ENCODE measurements around the gene BAIAP3.
A peak's percentile ranks its signal among the peaks of the same experiment; 100 is the strongest.

Gene BAIAP3

DNA sequence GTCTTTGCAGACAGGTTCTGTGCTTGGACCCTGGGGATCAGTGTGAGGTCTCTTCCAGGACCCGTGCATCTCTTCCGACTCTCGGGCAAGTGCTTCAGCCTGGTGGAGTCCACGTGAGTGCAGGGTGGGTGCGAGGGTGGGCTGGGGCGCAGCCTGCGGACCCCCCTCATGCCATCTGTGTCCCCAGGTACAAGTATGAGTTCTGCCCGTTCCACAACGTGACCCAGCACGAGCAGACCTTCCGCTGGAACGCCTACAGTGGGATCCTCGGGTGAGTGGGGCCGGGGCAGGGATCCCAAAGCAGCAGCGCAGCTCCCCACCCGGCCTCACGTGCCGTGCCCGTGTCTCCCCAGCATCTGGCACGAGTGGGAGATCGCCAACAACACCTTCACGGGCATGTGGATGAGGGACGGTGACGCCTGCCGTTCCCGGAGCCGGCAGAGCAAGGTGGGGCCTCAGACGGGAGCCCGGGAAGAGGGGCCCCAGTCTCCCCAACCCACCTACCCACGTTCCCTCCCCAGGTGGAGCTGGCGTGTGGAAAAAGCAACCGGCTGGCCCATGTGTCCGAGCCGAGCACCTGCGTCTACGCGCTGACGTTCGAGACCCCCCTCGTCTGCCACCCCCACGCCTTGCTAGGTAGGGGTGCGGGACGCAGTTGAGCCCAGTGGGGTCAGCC is 28.4 kb downstream of the BAIAP3 start:
- no peaks in the 10 kb centered on the region for H3K27me3 ChIP-seq (ENCODE audit: low read depth)
- in situ Hi-C loops (cut with MboI; ENCODE audit: low sequenced_read_pairs) = no loop called here
- H3K4me3 ChIP-seq = no peak overlapping the region
- H3K9me3 ChIP-seq = no peaks in the 10 kb centered on the region
- H3K4me1 ChIP-seq = no peaks in the 10 kb centered on the region
- no peak for DNase-seq (ENCODE audit: low spot score in 2 of 2)
- peaks cover 52% of the 10 kb centered on the region for H3K36me3 ChIP-seq (replicated peaks)

DNA sequence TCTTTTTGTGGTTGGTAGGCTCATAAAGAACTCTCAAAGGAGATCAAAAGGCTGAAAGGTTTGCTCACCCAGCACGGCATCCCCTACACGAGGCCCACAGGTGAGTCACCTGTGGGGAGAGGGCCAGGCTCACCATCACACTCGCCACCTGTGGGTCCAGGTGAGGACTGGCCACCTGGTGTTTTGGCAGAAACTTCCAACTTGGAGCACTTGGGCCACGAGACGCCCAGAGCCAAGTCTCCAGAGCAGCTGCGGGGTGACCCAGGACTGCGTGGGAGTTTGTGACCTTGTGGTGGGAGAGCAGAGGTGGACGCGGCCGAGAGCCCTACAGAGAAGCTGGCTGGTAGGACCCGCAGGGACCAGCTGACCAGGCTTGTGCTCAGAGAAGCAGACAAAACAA is 29.4 kb downstream of the BAIAP3 start:
- in situ Hi-C loops (cut with MboI; ENCODE audit: low sequenced_read_pairs) = no loop called here
- peaks cover 55% of the 10 kb centered on the region for H3K36me3 ChIP-seq (replicated peaks)
- no peaks in the 10 kb centered on the region for H3K27me3 ChIP-seq (ENCODE audit: low read depth)
- no peaks in the 10 kb centered on the region for H3K9me3 ChIP-seq
- no peaks in the 10 kb centered on the region for H3K4me1 ChIP-seq
- H3K4me3 ChIP-seq = no peak overlapping the region
- DNase-seq (ENCODE audit: low spot score in 2 of 2) = no peak

DNA sequence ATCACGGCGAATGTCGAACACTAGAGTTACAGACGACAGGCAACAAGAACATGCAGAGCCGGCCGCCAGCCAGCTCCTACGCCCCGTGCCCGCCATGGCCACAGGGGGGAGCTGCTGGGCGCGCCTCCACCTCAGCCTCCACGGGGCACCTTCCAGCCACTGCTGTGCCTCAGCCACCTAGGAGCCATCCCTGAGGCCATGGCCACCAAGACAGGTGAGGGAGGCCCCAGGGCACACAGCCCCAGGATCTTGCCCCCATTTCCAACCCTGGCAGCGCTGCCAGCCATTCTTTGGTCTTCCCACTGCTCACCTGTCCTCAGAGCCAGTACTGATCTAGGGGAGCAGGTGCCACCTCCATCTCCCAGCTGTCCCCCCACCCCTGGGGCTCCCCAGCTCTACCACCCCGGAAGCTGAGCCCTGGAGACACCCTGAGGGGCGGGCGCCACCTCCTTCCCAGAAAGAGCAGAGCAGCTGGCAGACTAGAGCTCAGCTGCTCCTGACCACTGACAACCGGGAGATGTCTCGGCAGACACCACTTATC is 30.1 kb downstream of the BAIAP3 start:
- peaks cover 55% of the 10 kb centered on the region for H3K36me3 ChIP-seq (replicated peaks)
- no peaks in the 10 kb centered on the region for H3K27me3 ChIP-seq (ENCODE audit: low read depth)
- no peaks in the 10 kb centered on the region for H3K4me1 ChIP-seq
- H3K9me3 ChIP-seq = no peaks in the 10 kb centered on the region
- in situ Hi-C loops (cut with MboI; ENCODE audit: low sequenced_read_pairs) = no loop called here
- peak in 1 of 2 experiments; percentile 75 for DNase-seq (ENCODE audit: low spot score in 2 of 2)
- H3K4me3 ChIP-seq = no peak overlapping the region

- Histone ChIP-seq H3K36me3 (replicated peaks) (peaks cover 56% of the 10 kb centered on the region), H3K4me1 (no peaks in the 10 kb centered on the region), H3K27me3 (ENCODE audit: low read depth) (no peaks in the 10 kb centered on the region), H3K4me3 (no peak overlapping the region), H3K9me3 (no peaks in the 10 kb centered on the region)
- in situ Hi-C loops (cut with MboI; ENCODE audit: low sequenced_read_pairs) = no loop called here
- no peak for DNase-seq (ENCODE audit: low spot score in 2 of 2)
Observed at GRCh38 chr16:1364510-1364909, 31.1 kb downstream of the BAIAP3 start.

DNA sequence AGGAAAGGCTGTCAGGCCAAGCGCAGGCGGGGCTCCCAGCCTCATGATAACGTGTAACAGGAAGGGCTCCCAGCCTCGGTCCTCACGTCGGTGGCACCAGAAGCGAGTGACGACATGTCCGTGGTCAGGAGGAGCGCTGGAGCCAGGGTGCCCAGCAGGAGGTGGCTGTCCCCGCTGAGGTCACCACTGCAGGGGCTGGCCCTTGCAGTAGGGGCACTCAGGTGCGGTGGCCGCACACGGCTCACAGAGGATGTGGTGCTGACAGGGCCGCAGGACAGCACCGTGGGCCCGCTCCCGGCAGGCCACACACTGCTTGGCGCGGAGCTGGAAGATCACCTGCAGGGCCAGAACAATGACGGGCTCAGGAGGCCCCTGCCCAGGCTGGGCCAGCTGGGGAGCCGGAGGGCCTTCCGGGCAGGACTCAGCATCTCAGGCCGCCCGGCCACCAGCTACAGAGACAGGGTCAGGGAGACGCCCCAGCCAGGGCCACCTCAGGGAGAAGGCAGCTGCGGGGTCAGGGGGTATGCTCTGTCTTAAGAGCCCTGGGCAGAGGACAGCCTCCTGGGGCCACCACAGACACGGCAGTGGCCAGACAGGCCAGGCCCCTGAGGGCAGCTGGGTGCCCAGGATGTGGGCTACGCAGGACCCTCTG is 32.7 kb downstream of the BAIAP3 start:
- no peaks in the 10 kb centered on the region for H3K9me3 ChIP-seq
- in situ Hi-C loops (cut with MboI; ENCODE audit: low sequenced_read_pairs) = no loop called here
- no peak for DNase-seq (ENCODE audit: low spot score in 2 of 2)
- H3K27me3 ChIP-seq (ENCODE audit: low read depth) = no peaks in the 10 kb centered on the region
- H3K4me3 ChIP-seq = no peak overlapping the region
- H3K36me3 ChIP-seq (replicated peaks) = peaks cover 55% of the 10 kb centered on the region
- H3K4me1 ChIP-seq = no peaks in the 10 kb centered on the region

DNA sequence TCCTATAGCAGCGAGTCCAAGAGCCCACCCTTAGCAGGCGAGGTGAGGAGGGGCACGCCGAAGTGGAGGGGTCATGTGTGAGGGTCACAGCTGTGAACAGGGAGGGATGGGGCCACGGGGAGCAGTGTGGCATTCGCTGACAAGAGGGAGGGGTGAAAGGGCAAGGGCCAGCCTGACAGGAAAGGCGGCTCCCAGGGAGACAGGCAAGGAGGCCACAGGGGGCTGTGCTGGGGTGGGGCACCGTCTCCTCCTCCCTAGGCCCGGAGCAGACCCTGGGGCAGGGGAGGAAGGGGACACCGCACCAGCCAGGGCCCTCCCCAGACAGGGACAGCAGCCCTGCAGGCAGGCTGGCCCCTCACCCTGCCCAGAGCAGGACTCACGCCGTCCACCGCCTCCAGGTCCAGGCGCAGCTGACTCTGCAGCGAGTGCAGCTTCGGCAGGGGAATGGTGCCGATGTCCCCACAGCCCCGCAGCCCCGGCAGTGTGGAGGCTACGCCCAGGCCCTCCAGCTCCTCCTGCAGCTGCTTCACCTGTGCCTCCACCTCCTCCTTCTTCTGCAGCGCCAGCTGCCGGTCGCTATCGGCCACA is 33.4 kb downstream of the BAIAP3 start:
- H3K36me3 ChIP-seq (replicated peaks) = peaks cover 52% of the 10 kb centered on the region
- no peaks in the 10 kb centered on the region for H3K27me3 ChIP-seq (ENCODE audit: low read depth)
- no peaks in the 10 kb centered on the region for H3K4me1 ChIP-seq
- in situ Hi-C loops (cut with MboI; ENCODE audit: low sequenced_read_pairs) = no loop called here
- H3K4me3 ChIP-seq = no peak overlapping the region
- H3K9me3 ChIP-seq = no peaks in the 10 kb centered on the region
- no peak for DNase-seq (ENCODE audit: low spot score in 2 of 2)

DNA sequence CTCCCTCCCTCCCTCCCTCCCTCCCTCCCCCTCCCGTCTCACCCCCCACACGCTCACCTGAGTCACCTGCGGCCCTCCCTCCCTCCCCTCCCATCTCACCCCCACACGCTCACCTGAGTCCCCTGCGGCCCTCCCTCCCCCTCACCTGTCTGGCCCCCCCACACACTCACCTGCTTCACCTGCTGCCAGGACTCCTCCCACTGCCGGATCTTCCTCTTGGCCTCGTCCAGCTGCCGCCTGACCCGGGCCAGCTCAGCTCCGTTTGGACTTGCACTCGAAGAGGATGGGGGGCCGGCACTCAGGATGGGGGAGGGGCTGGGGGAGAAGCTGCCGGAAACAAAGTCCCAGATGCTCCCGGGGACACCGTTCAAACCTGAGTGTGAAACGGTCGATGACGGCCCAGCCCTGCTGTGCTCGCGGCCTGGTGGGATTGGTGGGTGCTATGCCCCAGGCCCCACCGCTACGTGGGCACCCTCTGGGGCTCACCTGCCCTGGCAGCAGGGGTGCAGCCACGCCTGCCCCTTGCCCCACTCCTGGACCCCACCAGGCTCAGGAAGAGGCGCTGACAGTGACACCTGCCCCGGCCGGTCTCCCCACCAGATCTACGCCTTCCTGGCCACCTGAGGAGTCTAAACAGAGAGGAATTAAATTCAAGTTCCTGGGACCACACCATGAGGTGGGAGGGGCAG is 34.2 kb downstream of the BAIAP3 start:
- no peaks in the 10 kb centered on the region for H3K9me3 ChIP-seq
- in situ Hi-C loops (cut with MboI; ENCODE audit: low sequenced_read_pairs) = no loop called here
- no peak for DNase-seq (ENCODE audit: low spot score in 2 of 2)
- no peaks in the 10 kb centered on the region for H3K4me1 ChIP-seq
- H3K4me3 ChIP-seq = no peak overlapping the region
- H3K36me3 ChIP-seq (replicated peaks) = peaks cover 44% of the 10 kb centered on the region
- no peaks in the 10 kb centered on the region for H3K27me3 ChIP-seq (ENCODE audit: low read depth)

DNA sequence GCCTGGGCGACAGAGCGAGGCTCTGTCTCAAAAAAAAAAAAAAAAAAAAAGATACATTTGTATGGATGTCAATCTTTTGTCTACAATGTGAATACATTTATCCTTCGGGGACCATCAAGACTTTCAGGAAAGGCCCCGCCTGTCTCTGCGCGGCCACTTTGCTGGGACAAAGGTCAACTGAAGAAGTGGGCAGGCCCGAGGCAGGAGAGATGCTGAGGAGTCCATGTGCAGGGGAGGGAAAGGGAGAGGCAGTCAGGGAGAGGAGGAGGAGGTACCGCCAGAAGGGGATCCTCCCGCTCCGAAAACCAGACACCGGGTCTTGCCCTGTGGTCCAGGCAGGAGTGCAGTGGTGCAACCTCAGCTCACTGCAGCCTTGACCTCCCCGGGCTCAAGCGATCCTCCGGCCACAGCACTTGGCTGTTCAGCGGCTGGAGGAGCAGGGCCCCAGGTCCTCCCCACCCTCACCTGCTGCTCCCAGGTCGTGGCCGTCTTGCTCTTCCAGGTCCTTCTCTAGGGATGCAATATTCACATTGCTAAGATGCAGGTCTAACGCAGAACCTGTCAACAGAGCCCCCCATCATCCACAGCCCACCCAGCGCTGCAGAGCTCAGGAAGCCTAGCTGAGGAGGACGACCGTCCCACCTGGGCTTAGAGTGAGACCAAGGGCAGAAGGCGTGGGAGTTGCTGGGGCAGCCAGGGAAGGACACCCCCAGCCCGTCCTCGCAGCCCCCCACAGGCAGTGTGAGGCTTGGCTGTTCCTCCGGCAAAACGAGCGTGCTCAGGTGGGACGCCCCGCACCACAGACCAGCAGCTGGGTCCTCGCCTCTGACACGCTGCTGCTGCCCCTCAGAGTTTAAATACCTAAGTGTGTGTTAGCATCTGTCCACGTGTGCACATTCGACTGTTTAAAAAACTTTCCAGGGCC is 37.9 kb downstream of the BAIAP3 start:
- H3K4me1 ChIP-seq = no peaks in the 10 kb centered on the region
- in situ Hi-C loops (cut with MboI; ENCODE audit: low sequenced_read_pairs) = no loop called here
- no peaks in the 10 kb centered on the region for H3K9me3 ChIP-seq
- no peak for DNase-seq (ENCODE audit: low spot score in 2 of 2)
- no peak overlapping the region for H3K4me3 ChIP-seq
- no peaks in the 10 kb centered on the region for H3K27me3 ChIP-seq (ENCODE audit: low read depth)
- H3K36me3 ChIP-seq (replicated peaks) = peaks cover 18% of the 10 kb centered on the region

DNA sequence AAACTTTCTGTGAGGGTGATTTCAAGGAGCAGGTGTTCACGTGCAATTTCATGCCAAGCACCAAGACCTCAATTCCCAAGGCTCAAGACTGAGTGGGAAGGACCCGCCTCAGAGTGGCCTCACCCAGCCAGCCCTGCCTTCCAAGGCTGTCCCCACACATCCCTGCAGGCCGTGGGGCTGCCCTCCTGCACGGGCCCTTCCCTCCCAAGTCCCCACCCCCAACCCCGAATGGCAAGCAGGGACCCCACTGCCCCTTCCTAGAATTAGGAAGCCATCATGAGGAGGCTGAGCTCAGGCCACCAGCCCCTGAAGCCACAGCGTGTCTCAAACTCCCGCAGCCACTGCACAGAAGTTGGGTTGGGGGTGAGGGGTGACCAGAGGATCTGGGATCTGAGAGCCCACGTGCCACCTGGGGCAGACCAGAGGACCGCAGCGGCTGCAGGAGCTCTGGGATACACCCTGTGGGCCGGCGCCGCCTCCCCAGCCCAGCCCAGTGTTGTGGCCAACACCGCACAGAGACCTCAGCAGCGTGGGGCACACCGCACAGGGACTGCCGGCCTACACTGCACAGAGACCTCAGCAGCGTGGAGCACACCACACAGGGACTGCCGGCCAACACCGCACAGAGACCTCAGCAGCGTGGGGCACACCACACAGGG is 39.0 kb downstream of the BAIAP3 start:
- in situ Hi-C loops (cut with MboI; ENCODE audit: low sequenced_read_pairs) = no loop called here
- peaks cover 12% of the 10 kb centered on the region for H3K36me3 ChIP-seq (replicated peaks)

GRCh38 chr16:1374418-1375297 is 41.2 kb downstream of the BAIAP3 start:
- Histone ChIP-seq H3K36me3 (replicated peaks) (peaks cover 9% of the 10 kb centered on the region), H3K9me3 (no peaks in the 10 kb centered on the region), H3K27me3 (ENCODE audit: low read depth) (no peaks in the 10 kb centered on the region), H3K4me1 (peaks cover 8% of the 10 kb centered on the region; the same call in 1 of the 2 replicates), H3K4me3 (no peak overlapping the region)
- in situ Hi-C loops (cut with MboI; ENCODE audit: low sequenced_read_pairs) = no loop called here
- no peak for DNase-seq (ENCODE audit: low spot score in 2 of 2)

More for the DNA sequence above, 39.0 kb downstream of the BAIAP3 start:
- no peak overlapping the region for H3K4me3 ChIP-seq
- DNase-seq (ENCODE audit: low spot score in 2 of 2) = no peak
- no peaks in the 10 kb centered on the region for H3K4me1 ChIP-seq
- H3K9me3 ChIP-seq = no peaks in the 10 kb centered on the region
- no peaks in the 10 kb centered on the region for H3K27me3 ChIP-seq (ENCODE audit: low read depth)

GRCh38 chr16:1375298-1375640 is 41.8 kb downstream of the BAIAP3 start:
- in situ Hi-C loops (cut with MboI; ENCODE audit: low sequenced_read_pairs) = no loop called here

More at GRCh38 chr16:1375298-1375640, 41.8 kb downstream of the BAIAP3 start:
- H3K27me3 ChIP-seq (ENCODE audit: low read depth) = no peaks in the 10 kb centered on the region
- no peak for DNase-seq (ENCODE audit: low spot score in 2 of 2)
- no peak overlapping the region for H3K4me3 ChIP-seq
- peaks cover 8% of the 10 kb centered on the region; the same call in 1 of the 2 replicates for H3K4me1 ChIP-seq
- no peaks in the 10 kb centered on the region for H3K9me3 ChIP-seq
- peaks cover 4% of the 10 kb centered on the region for H3K36me3 ChIP-seq (replicated peaks)
